Left ventricle myocardium inferior (tissue), 1 donor: ENCODE data around the gene ZDHHC14. TPM values are rescaled to one million over a fixed set of nuclear protein-coding genes. Genes with fewer than 3 reads are reported as not detected.

Experiments
- DNase-seq: peaks from one replicate; pipeline ENCODE4 v3.0.0-alpha.2; 2020
- H3K27ac ChIP-seq: fragments of 200-600 bp; replicated peaks from 2 replicates; pipeline ENCODE4 v1.8.0; 2021
- H3K27me3 ChIP-seq: fragments of 200-600 bp; 2 replicates; pipeline ENCODE4 v1.8.0; 2021; ENCODE audit warnings: low read depth
- H3K36me3 ChIP-seq: fragments of 200-600 bp; 2 replicates; pipeline ENCODE4 v1.8.0; 2021
- H3K4me1 ChIP-seq: fragments of 200-600 bp; 2 replicates; pipeline ENCODE4 v1.8.0; 2021
- H3K4me3 ChIP-seq: fragments of 200-600 bp; 2 replicates; pipeline ENCODE4 v1.8.0; 2021; ENCODE audit warnings: mild to moderate bottlenecking, moderate library complexity
- H3K9me3 ChIP-seq: fragments of 200-600 bp; replicated peaks from 2 replicates; pipeline ENCODE4 v1.8.0; 2021
- CTCF ChIP-seq: fragments of 200-600 bp; IDR thresholded peaks from 2 replicates; pipeline ENCODE4 v1.8.0; 2021; ENCODE audit warnings: antibody characterized with exemption, mild to moderate bottlenecking, borderline replicate concordance
- intact Hi-C: fragments of 100-400 bp; cut with micrococcal nuclease; formaldehyde crosslinking; loops from one replicate; pipeline ENCODE4 v1.11.0; 2022
- total RNA-seq: library from RNA; stranded (reverse); fragmentation: NEBNext Ultra II Directional; extraction: Animal tissue kit (Norgen Biotek cat#: 25700); gene quantifications from one replicate; pipeline ENCODE4 v1.2.1, GENCODE V29; 2021
- donor health status: DM: no; HTN: yes; CAD: no; lungs with severe emphysema.

ZDHHC14 gene
- total RNA-seq, 1 donor from 2014 or later = 10.0 TPM

GRCh38 chr6:157682856-157683481, 302.0 kb downstream of the ZDHHC14 start:
- H3K27ac ChIP-seq = peak overlapping the region; percentile 30
- intact Hi-C loops = no loop called here
- no peaks in the 10 kb centered on the region for H3K27me3 ChIP-seq
- H3K4me3 ChIP-seq = no peak overlapping the region
- no peak for TF ChIP-seq CTCF
- no peak for DNase-seq
- peaks cover 6% of the 10 kb centered on the region for H3K4me1 ChIP-seq
- H3K9me3 ChIP-seq = no peaks in the 10 kb centered on the region
- H3K36me3 ChIP-seq = no peaks in the 10 kb centered on the region

- Histone ChIP-seq H3K27me3 (no peaks in the 10 kb centered on the region), H3K4me1 (peaks cover 11% of the 10 kb centered on the region), H3K36me3 (no peaks in the 10 kb centered on the region), H3K9me3 (no peaks in the 10 kb centered on the region), H3K27ac (no peak overlapping the region), H3K4me3 (no peak overlapping the region)
- intact Hi-C loops = no loop called here
- TF ChIP-seq CTCF = no peak
- DNase-seq = no peak
Observed at GRCh38 chr6:157683707-157684106, 302.7 kb downstream of the ZDHHC14 start.

- no peak for DNase-seq
- intact Hi-C loops = no loop called here
- H3K4me1 ChIP-seq = peaks cover 19% of the 10 kb centered on the region
- H3K27ac ChIP-seq = no peak overlapping the region
- no peaks in the 10 kb centered on the region for H3K9me3 ChIP-seq
- TF ChIP-seq CTCF = no peak
- no peaks in the 10 kb centered on the region for H3K27me3 ChIP-seq
- no peak overlapping the region for H3K4me3 ChIP-seq
- no peaks in the 10 kb centered on the region for H3K36me3 ChIP-seq
Observed at GRCh38 chr6:157684620-157685299, 303.8 kb downstream of the ZDHHC14 start.

- Histone ChIP-seq H3K27me3 (no peaks in the 10 kb centered on the region), H3K4me3 (no peak overlapping the region), H3K27ac (no peak overlapping the region), H3K36me3 (no peaks in the 10 kb centered on the region), H3K9me3 (no peaks in the 10 kb centered on the region), H3K4me1 (peaks cover 19% of the 10 kb centered on the region)
- DNase-seq = no peak
- TF ChIP-seq CTCF = no peak
- intact Hi-C loops = no loop called here
Observed at GRCh38 chr6:157685596-157686280, 304.7 kb downstream of the ZDHHC14 start.

- no peak for DNase-seq
- no peak for TF ChIP-seq CTCF
- no peak overlapping the region for H3K27ac ChIP-seq
- no peaks in the 10 kb centered on the region for H3K27me3 ChIP-seq
- H3K4me1 ChIP-seq = peaks cover 19% of the 10 kb centered on the region
- no peaks in the 10 kb centered on the region for H3K36me3 ChIP-seq
- intact Hi-C loops = no loop called here
- no peak overlapping the region for H3K4me3 ChIP-seq
- no peaks in the 10 kb centered on the region for H3K9me3 ChIP-seq
Observed at GRCh38 chr6:157688275-157688959, 307.4 kb downstream of the ZDHHC14 start.
